ENCODE data around the gene C16orf74.

C16orf74 gene

DNA sequence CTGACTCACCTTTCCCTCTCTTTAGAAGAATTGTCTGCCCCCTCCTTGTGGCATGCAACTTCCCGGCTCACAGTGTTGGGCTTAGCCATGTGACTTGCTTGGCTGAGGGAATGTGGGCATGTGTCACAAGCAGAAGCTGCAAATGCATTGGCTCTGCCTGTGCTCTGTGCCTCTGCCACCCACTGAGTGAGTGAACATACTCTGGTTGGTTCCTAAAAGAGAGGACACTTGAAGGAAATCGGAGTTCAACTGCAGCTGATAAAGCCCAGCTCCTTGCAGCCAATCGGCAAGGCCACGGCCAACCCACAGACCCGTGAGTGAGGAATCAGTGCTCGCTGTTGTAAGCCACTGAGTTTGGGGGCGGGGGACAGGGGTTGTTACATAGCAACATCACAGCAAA is 51.3 kb downstream of the C16orf74 start:
- Histone ChIP-seq H3K36me3 (ENCODE audit: control insufficient read depth in 2 of 2, insufficient read depth in 2 of 2, low read length in 2 of 2) (no peaks in the 10 kb centered on the region), H3K9me3 (ENCODE audit: control insufficient read depth in 2 of 2, low read length in 2 of 2) (no peaks in the 10 kb centered on the region)

GRCh38 chr16:85698935-85699558 is 51.8 kb downstream of the C16orf74 start:
- no peaks in the 10 kb centered on the region for H3K4me1 ChIP-seq (ENCODE audit: control insufficient read depth in 2 of 2, insufficient read depth in 2 of 2, low read length in 2 of 2)
- H3K27me3 ChIP-seq (ENCODE audit: control insufficient read depth in 2 of 2, insufficient read depth in 2 of 2, low read length in 2 of 2): no peaks in the 10 kb centered on the region
- H3K4me3 ChIP-seq (ENCODE audit: low read length in 2 of 2): no peak overlapping the region
- no peaks in the 10 kb centered on the region for H3K36me3 ChIP-seq (ENCODE audit: control insufficient read depth in 2 of 2, insufficient read depth in 2 of 2, low read length in 2 of 2)
- H3K9ac ChIP-seq (ENCODE audit: low read depth in 1 of 2, low read length in 2 of 2): no peak overlapping the region
- no peaks in the 10 kb centered on the region for H3K9me3 ChIP-seq (ENCODE audit: control insufficient read depth in 2 of 2, low read length in 2 of 2)
- H3K27ac ChIP-seq (ENCODE audit: low read depth in 2 of 2, low read length in 2 of 2): no peak overlapping the region

More for the DNA sequence above, 51.3 kb downstream of the C16orf74 start:
- Histone ChIP-seq H3K9ac (ENCODE audit: low read depth in 1 of 2, low read length in 2 of 2) (no peak overlapping the region), H3K4me3 (ENCODE audit: low read length in 2 of 2) (no peak overlapping the region), H3K4me1 (ENCODE audit: control insufficient read depth in 2 of 2, insufficient read depth in 2 of 2, low read length in 2 of 2) (no peaks in the 10 kb centered on the region), H3K27ac (ENCODE audit: low read depth in 2 of 2, low read length in 2 of 2) (no peak overlapping the region), H3K27me3 (ENCODE audit: control insufficient read depth in 2 of 2, insufficient read depth in 2 of 2, low read length in 2 of 2) (no peaks in the 10 kb centered on the region)

DNA sequence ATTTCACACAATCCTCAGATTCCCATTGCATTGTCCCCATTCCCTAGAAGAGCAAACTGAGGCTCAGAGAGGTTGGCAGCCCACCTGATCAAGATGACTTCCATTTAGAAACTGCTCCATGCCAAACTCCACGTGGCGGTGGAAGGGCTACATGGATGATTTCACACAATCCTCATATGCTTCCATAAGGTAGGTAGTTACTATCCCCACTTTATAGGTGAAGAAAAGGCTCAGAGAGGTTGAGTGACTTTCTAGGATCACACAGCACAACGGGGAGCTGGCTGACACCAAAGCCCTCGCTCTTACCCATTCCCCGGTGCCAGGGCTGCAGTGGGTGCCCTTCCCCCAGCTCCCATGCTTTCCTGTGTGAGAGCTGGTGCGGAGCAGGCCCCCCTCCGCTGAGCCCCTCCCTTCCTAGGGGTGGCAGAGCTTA is 52.4 kb downstream of the C16orf74 start:
- Histone ChIP-seq H3K4me3 (ENCODE audit: low read length in 2 of 2) (no peak overlapping the region), H3K27ac (ENCODE audit: low read depth in 2 of 2, low read length in 2 of 2) (no peak overlapping the region), H3K27me3 (ENCODE audit: control insufficient read depth in 2 of 2, insufficient read depth in 2 of 2, low read length in 2 of 2) (no peaks in the 10 kb centered on the region), H3K9ac (ENCODE audit: low read depth in 1 of 2, low read length in 2 of 2) (no peak overlapping the region), H3K4me1 (ENCODE audit: control insufficient read depth in 2 of 2, insufficient read depth in 2 of 2, low read length in 2 of 2) (no peaks in the 10 kb centered on the region), H3K9me3 (ENCODE audit: control insufficient read depth in 2 of 2, low read length in 2 of 2) (no peaks in the 10 kb centered on the region), H3K36me3 (ENCODE audit: control insufficient read depth in 2 of 2, insufficient read depth in 2 of 2, low read length in 2 of 2) (no peaks in the 10 kb centered on the region)

GRCh38 chr16:85697431-85697830 is 53.5 kb downstream of the C16orf74 start:
- H3K4me1 ChIP-seq (ENCODE audit: control insufficient read depth in 2 of 2, insufficient read depth in 2 of 2, low read length in 2 of 2): no peaks in the 10 kb centered on the region
- H3K27me3 ChIP-seq (ENCODE audit: control insufficient read depth in 2 of 2, insufficient read depth in 2 of 2, low read length in 2 of 2): no peaks in the 10 kb centered on the region
- no peak overlapping the region for H3K27ac ChIP-seq (ENCODE audit: low read depth in 2 of 2, low read length in 2 of 2)
- no peaks in the 10 kb centered on the region for H3K9me3 ChIP-seq (ENCODE audit: control insufficient read depth in 2 of 2, low read length in 2 of 2)
- H3K36me3 ChIP-seq (ENCODE audit: control insufficient read depth in 2 of 2, insufficient read depth in 2 of 2, low read length in 2 of 2): no peaks in the 10 kb centered on the region
- no peak overlapping the region for H3K9ac ChIP-seq (ENCODE audit: low read depth in 1 of 2, low read length in 2 of 2)
- H3K4me3 ChIP-seq (ENCODE audit: low read length in 2 of 2): no peak overlapping the region

DNA sequence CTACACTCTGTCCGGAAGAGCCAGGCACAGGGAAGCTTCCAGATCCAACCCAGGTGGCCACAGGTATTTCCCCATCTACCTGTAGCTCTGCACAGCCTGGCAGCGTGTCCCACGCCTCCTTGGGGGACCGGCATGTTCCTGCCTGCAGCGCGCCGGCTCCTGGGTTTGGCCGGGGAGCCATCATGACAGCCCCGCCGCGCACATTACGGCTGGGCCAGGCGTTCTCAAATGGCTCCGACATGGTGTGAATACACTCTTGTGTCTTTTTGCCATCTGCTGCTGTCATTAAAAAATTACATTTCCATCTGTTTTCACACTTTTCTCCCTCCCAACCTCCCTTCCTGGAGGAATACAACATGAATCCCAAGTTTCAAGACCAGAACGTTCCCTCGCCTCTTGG is 54.1 kb downstream of the C16orf74 start:
- Histone ChIP-seq H3K9me3 (ENCODE audit: control insufficient read depth in 2 of 2, low read length in 2 of 2) (no peaks in the 10 kb centered on the region), H3K27ac (ENCODE audit: low read depth in 2 of 2, low read length in 2 of 2) (no peak overlapping the region), H3K4me3 (ENCODE audit: low read length in 2 of 2) (no peak overlapping the region), H3K36me3 (ENCODE audit: control insufficient read depth in 2 of 2, insufficient read depth in 2 of 2, low read length in 2 of 2) (no peaks in the 10 kb centered on the region), H3K27me3 (ENCODE audit: control insufficient read depth in 2 of 2, insufficient read depth in 2 of 2, low read length in 2 of 2) (no peaks in the 10 kb centered on the region), H3K9ac (ENCODE audit: low read depth in 1 of 2, low read length in 2 of 2) (no peak overlapping the region), H3K4me1 (ENCODE audit: control insufficient read depth in 2 of 2, insufficient read depth in 2 of 2, low read length in 2 of 2) (no peaks in the 10 kb centered on the region)

GRCh38 chr16:85695196-85696128 is 55.4 kb downstream of the C16orf74 start:
- Histone ChIP-seq H3K36me3 (ENCODE audit: control insufficient read depth in 2 of 2, insufficient read depth in 2 of 2, low read length in 2 of 2) (no peaks in the 10 kb centered on the region), H3K4me3 (ENCODE audit: low read length in 2 of 2) (no peak overlapping the region), H3K27me3 (ENCODE audit: control insufficient read depth in 2 of 2, insufficient read depth in 2 of 2, low read length in 2 of 2) (no peaks in the 10 kb centered on the region), H3K27ac (ENCODE audit: low read depth in 2 of 2, low read length in 2 of 2) (no peak overlapping the region), H3K9me3 (ENCODE audit: control insufficient read depth in 2 of 2, low read length in 2 of 2) (no peaks in the 10 kb centered on the region), H3K4me1 (ENCODE audit: control insufficient read depth in 2 of 2, insufficient read depth in 2 of 2, low read length in 2 of 2) (no peaks in the 10 kb centered on the region), H3K9ac (ENCODE audit: low read depth in 1 of 2, low read length in 2 of 2) (no peak overlapping the region)

DNA sequence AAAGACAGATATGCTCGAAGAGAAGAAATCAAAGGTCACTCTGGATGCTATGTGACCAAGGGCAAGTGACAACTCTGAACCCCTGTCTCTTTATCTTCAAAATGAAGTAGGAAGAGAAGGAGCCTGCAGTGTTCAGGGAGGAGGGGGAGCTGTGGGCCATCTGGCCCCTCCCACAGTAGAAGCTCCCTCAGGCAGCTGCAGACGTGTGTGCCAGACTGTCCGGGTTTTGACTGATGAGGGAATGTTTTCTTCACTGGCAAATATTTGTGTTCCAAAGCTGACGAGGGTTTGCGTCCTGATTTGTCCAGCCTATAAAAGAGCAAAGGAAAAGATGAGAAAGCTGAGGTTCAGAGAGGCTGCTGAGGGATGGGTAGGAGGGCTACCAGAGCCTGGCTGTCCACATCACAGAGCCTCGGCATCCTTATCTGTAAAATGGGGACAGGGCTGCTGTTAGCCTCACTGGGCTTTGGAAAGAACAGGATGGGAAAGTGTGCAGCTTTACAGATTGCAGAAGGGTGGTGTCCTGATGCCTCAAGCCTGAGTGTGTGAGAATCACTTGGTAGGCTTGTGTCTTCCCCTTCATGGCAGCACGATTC is 60.3 kb downstream of the C16orf74 start:
- Histone ChIP-seq H3K36me3 (ENCODE audit: control insufficient read depth in 2 of 2, insufficient read depth in 2 of 2, low read length in 2 of 2) (no peaks in the 10 kb centered on the region), H3K4me1 (ENCODE audit: control insufficient read depth in 2 of 2, insufficient read depth in 2 of 2, low read length in 2 of 2) (peaks cover 9 to 15% of the 10 kb centered on the region in 2 donors), H3K27ac (ENCODE audit: low read depth in 2 of 2, low read length in 2 of 2) (no peak overlapping the region), H3K9ac (ENCODE audit: low read depth in 1 of 2, low read length in 2 of 2) (no peak overlapping the region), H3K27me3 (ENCODE audit: control insufficient read depth in 2 of 2, insufficient read depth in 2 of 2, low read length in 2 of 2) (no peaks in the 10 kb centered on the region), H3K9me3 (ENCODE audit: control insufficient read depth in 2 of 2, low read length in 2 of 2) (no peaks in the 10 kb centered on the region), H3K4me3 (ENCODE audit: low read length in 2 of 2) (no peak overlapping the region)

- H3K4me3 ChIP-seq (ENCODE audit: low read length in 2 of 2): no peak overlapping the region
- H3K4me1 ChIP-seq (ENCODE audit: control insufficient read depth in 2 of 2, insufficient read depth in 2 of 2, low read length in 2 of 2): peaks cover 9 to 15% of the 10 kb centered on the region in 2 donors
- H3K27me3 ChIP-seq (ENCODE audit: control insufficient read depth in 2 of 2, insufficient read depth in 2 of 2, low read length in 2 of 2): no peaks in the 10 kb centered on the region
- H3K9ac ChIP-seq (ENCODE audit: low read depth in 1 of 2, low read length in 2 of 2): no peak overlapping the region
- no peaks in the 10 kb centered on the region for H3K36me3 ChIP-seq (ENCODE audit: control insufficient read depth in 2 of 2, insufficient read depth in 2 of 2, low read length in 2 of 2)
- H3K27ac ChIP-seq (ENCODE audit: low read depth in 2 of 2, low read length in 2 of 2): no peak overlapping the region
- no peaks in the 10 kb centered on the region for H3K9me3 ChIP-seq (ENCODE audit: control insufficient read depth in 2 of 2, low read length in 2 of 2)
Observed at GRCh38 chr16:85689950-85690320, 61.0 kb downstream of the C16orf74 start.

- peak overlapping the region; percentile 1 to 17 for H3K4me3 ChIP-seq (ENCODE audit: low read length in 2 of 2)
- H3K27me3 ChIP-seq (ENCODE audit: control insufficient read depth in 2 of 2, insufficient read depth in 2 of 2, low read length in 2 of 2): no peaks in the 10 kb centered on the region
- no peak overlapping the region for H3K9ac ChIP-seq (ENCODE audit: low read depth in 1 of 2, low read length in 2 of 2)
- peaks cover 9 to 15% of the 10 kb centered on the region in 2 donors for H3K4me1 ChIP-seq (ENCODE audit: control insufficient read depth in 2 of 2, insufficient read depth in 2 of 2, low read length in 2 of 2)
- no peaks in the 10 kb centered on the region for H3K9me3 ChIP-seq (ENCODE audit: control insufficient read depth in 2 of 2, low read length in 2 of 2)
- H3K36me3 ChIP-seq (ENCODE audit: control insufficient read depth in 2 of 2, insufficient read depth in 2 of 2, low read length in 2 of 2): no peaks in the 10 kb centered on the region
- no peak overlapping the region for H3K27ac ChIP-seq (ENCODE audit: low read depth in 2 of 2, low read length in 2 of 2)
Observed at GRCh38 chr16:85689285-85689949, 61.5 kb downstream of the C16orf74 start.

Data from mucosa of rectum (tissue), 2 donors.